H9 (cell line): Measurements from ENCODE around the gene CARMIL3. TPM values are rescaled to one million over a fixed set of nuclear protein-coding genes. Genes with fewer than 3 reads are reported as not detected.

Experiments
- DNase-seq: peaks from one replicate; pipeline ENCODE4 v3.0.0-alpha.2; 2017
- H2AFZ ChIP-seq: one replicate; pipeline ENCODE4 v1.6.1; 2013; ENCODE audit warnings: mild to moderate bottlenecking, low read length, control low read depth, moderate library complexity
- H2AK5ac ChIP-seq: 2 replicates; pipeline ENCODE4 v1.6.1; 2013; ENCODE audit warnings: low read length, control low read depth, mixed read lengths; ENCODE audit not compliant: insufficient read length
- H2BK120ac ChIP-seq: one replicate; pipeline ENCODE4 v1.6.1; 2013; ENCODE audit warnings: low read depth, mild to moderate bottlenecking, low read length, control low read depth, inconsistent platforms; ENCODE audit not compliant: poor library complexity, severe bottlenecking
- H2BK12ac ChIP-seq: 2 replicates; pipeline ENCODE4 v1.6.1; 2013; ENCODE audit warnings: low read length, control low read depth, mixed read lengths, low read depth; ENCODE audit not compliant: insufficient read length
- H2BK15ac ChIP-seq: 2 replicates; pipeline ENCODE4 v1.6.1; 2013; ENCODE audit warnings: low read depth, low read length, control low read depth
- H2BK20ac ChIP-seq: one replicate; pipeline ENCODE4 v1.6.1; 2013; ENCODE audit warnings: low read depth, mild to moderate bottlenecking, low read length, control low read depth, inconsistent platforms; ENCODE audit not compliant: poor library complexity, severe bottlenecking
- H2BK5ac ChIP-seq: 2 replicates; pipeline ENCODE4 v1.6.1; 2013; ENCODE audit warnings: low read length, control low read depth, mixed read lengths; ENCODE audit not compliant: insufficient read length
- H3K14ac ChIP-seq: 2 replicates; pipeline ENCODE4 v1.6.1; 2013; ENCODE audit warnings: low read length, control low read depth; ENCODE audit not compliant: insufficient read depth
- H3K18ac ChIP-seq: 2 replicates; pipeline ENCODE4 v1.6.1; 2013; ENCODE audit warnings: low read depth, mild to moderate bottlenecking, mixed read lengths, low read length, control low read depth; ENCODE audit not compliant: insufficient read length
- H3K23ac ChIP-seq: 2 replicates; pipeline ENCODE4 v1.6.1; 2013; ENCODE audit warnings: low read length, control low read depth, mixed read lengths, low read depth; ENCODE audit not compliant: insufficient read length
- H3K23me2 ChIP-seq: 2 replicates; pipeline ENCODE4 v1.6.1; 2013; ENCODE audit warnings: low read depth, mild to moderate bottlenecking, mixed read lengths, low read length, control low read depth; ENCODE audit not compliant: insufficient read length, poor library complexity, severe bottlenecking
- H3K27ac ChIP-seq: 2 replicates; pipeline ENCODE4 v1.5.1; 2013; ENCODE audit warnings: low read length, control low read depth, mixed read lengths, low read depth; ENCODE audit not compliant: insufficient read length
- H3K27me3 ChIP-seq: 2 replicates; pipeline ENCODE4 v1.6.1; 2013; ENCODE audit warnings: low read length, control low read depth, inconsistent platforms; ENCODE audit not compliant: insufficient read depth
- H3K4ac ChIP-seq: 2 replicates; pipeline ENCODE4 v1.6.1; 2013; ENCODE audit warnings: low read depth, mild to moderate bottlenecking, control low read depth, inconsistent platforms, low read length, moderate library complexity
- H3K4me1 ChIP-seq: 2 replicates; pipeline ENCODE4 v1.6.1; 2013; ENCODE audit warnings: low read length, control low read depth, inconsistent platforms; ENCODE audit not compliant: insufficient read depth
- H3K4me2 ChIP-seq: 2 replicates; pipeline ENCODE4 v1.6.1; 2013; ENCODE audit warnings: low read length, control low read depth, mixed read lengths; ENCODE audit not compliant: insufficient read length, insufficient read depth
- H3K56ac ChIP-seq: 2 replicates; pipeline ENCODE4 v1.6.1; 2013; ENCODE audit warnings: low read depth, mild to moderate bottlenecking, mixed read lengths, low read length, control low read depth; ENCODE audit not compliant: insufficient read length
- H3K79me1 ChIP-seq: 2 replicates; pipeline ENCODE4 v1.6.1; 2013; ENCODE audit warnings: low read depth, mild to moderate bottlenecking, moderate library complexity, low read length, control low read depth, inconsistent platforms; ENCODE audit not compliant: insufficient read depth, poor library complexity, severe bottlenecking
- H3K79me2 ChIP-seq: 2 replicates; pipeline ENCODE4 v1.6.1; 2013; ENCODE audit warnings: low read length, control low read depth, inconsistent platforms; ENCODE audit not compliant: insufficient read depth
- H3K9ac ChIP-seq: 2 replicates; pipeline ENCODE4 v1.6.1; 2013; ENCODE audit warnings: low read length, control low read depth, mixed read lengths; ENCODE audit not compliant: insufficient read length; ENCODE audit errors: extremely low read depth
- H3K9me3 ChIP-seq: one replicate; pipeline ENCODE4 v1.6.1; 2013; ENCODE audit warnings: low read depth, low read length, inconsistent platforms; ENCODE audit not compliant: control insufficient read depth
- H3T11ph ChIP-seq: one replicate; pipeline ENCODE4 v1.6.1; 2013; ENCODE audit warnings: mild to moderate bottlenecking, low read length, control low read depth, inconsistent platforms
- H4K20me1 ChIP-seq: one replicate; pipeline ENCODE4 v1.6.1; 2013; ENCODE audit not compliant: control insufficient read depth, insufficient read length, insufficient read depth
- H4K5ac ChIP-seq: 2 replicates; pipeline ENCODE4 v1.6.1; 2013; ENCODE audit warnings: low read depth, mild to moderate bottlenecking, mixed read lengths, low read length, control low read depth; ENCODE audit not compliant: insufficient read length
- H4K8ac ChIP-seq: replicated peaks from 2 replicates; pipeline ENCODE4 v1.6.1; 2013; ENCODE audit warnings: low read length, control low read depth, mixed read lengths, low read depth; ENCODE audit not compliant: insufficient read length
- H4K91ac ChIP-seq: 2 replicates; pipeline ENCODE4 v1.6.1; 2013; ENCODE audit warnings: low read depth, mild to moderate bottlenecking, moderate library complexity, mixed read lengths, low read length, control low read depth; ENCODE audit not compliant: insufficient read length
- H3K27ac Mint-ChIP-seq, 3 experiments: 2 replicates in 2 of 3; 3 replicates in 1 of 3; pipeline ENCODE4 v1.8.0; 2020 to 2021; ENCODE audit warnings: mixed read lengths in 3 of 3, mild to moderate bottlenecking in 1 of 3, moderate library complexity in 1 of 3
- H3K27me3 Mint-ChIP-seq: 2 replicates; pipeline ENCODE4 v1.8.0; 2021; ENCODE audit warnings: low read depth, mild to moderate bottlenecking, moderate library complexity, mixed read lengths
- H3K36me3 Mint-ChIP-seq, 3 experiments: 2 replicates in 2 of 3; 3 replicates in 1 of 3; pipeline ENCODE4 v1.8.0; 2020 to 2021; ENCODE audit warnings: low read depth in 3 of 3, mixed read lengths in 3 of 3; ENCODE audit not compliant: insufficient read depth in 1 of 3
- H3K4me1 Mint-ChIP-seq, 2 experiments: 2 replicates each; pipeline ENCODE4 v1.8.0; 2020; ENCODE audit warnings: mixed read lengths in 2 of 2
- H3K4me3 Mint-ChIP-seq, 2 experiments: 2 replicates in 1 of 2; 3 replicates in 1 of 2; pipeline ENCODE4 v1.8.0; 2020 to 2021; ENCODE audit warnings: mild to moderate bottlenecking in 2 of 2, mixed read lengths in 2 of 2, moderate library complexity in 1 of 2
- H3K9me3 Mint-ChIP-seq, 2 experiments: 2 replicates in 1 of 2; 3 replicates in 1 of 2; pipeline ENCODE4 v1.8.0; 2020; ENCODE audit warnings: mild to moderate bottlenecking in 2 of 2, mixed read lengths in 2 of 2, moderate library complexity in 1 of 2
- CTCF ChIP-seq: fragments of 200-600 bp; sonication (generic); conservative IDR thresholded peaks from 3 replicates; pipeline ENCODE4 v1.8.0; 2021; ENCODE audit warnings: antibody characterized with exemption, mild to moderate bottlenecking
- WGBS: extraction: QIAGEN DNeasy Blood & Tissue Kit; methylation state at CpG from one replicate; pipeline ENCODE4 v1.1.7; 2013; ENCODE audit warnings: missing lambda C conversion rate, low lambda C conversion rate, mixed read lengths; ENCODE audit not compliant: insufficient read length; ENCODE audit errors: extremely low coverage; 5-methylcytosine and 5-hydroxymethylcytosine counted together
- total RNA-seq: library from RNA; stranded (reverse); gene quantifications from 2 replicates; pipeline ENCODE4 v1.2.1, GENCODE V29; 2021

Gene CARMIL3
- total RNA-seq, 1 experiment from 2014 or later: 5.8 TPM

GRCh38 chr14:24086193-24086955 lies 34.6 kb downstream of the CARMIL3 start:
- H3K27me3 Mint-ChIP-seq: peaks cover 24% of the 10 kb centered on the region
- no peak for DNase-seq
- H2AK5ac ChIP-seq: no peak overlapping the region
- WGBS: no CpG with 5 or more reads among the region's 3 CpGs
- no peaks in the 10 kb centered on the region; the same call in 1 of the 2 replicates for H3K27me3 ChIP-seq
- H4K8ac ChIP-seq: no peak overlapping the region
- H3K4ac ChIP-seq: no peak overlapping the region
- H3K14ac ChIP-seq: no peak overlapping the region; the same call in 1 of the 2 replicates
- H3K27ac Mint-ChIP-seq: no peak overlapping the region; a peak in 1 of 7 replicates
- no peak overlapping the region for H3K4me3 Mint-ChIP-seq
- H3K27ac ChIP-seq: no peak overlapping the region
- no peak overlapping the region for H3K56ac ChIP-seq
- no peak overlapping the region for H3K23ac ChIP-seq
- no peaks in the 10 kb centered on the region; a peak in 1 of 7 replicates for H3K36me3 Mint-ChIP-seq
- no peak overlapping the region for H3K4me2 ChIP-seq
- no peaks in the 10 kb centered on the region for H3K9me3 Mint-ChIP-seq
- no peaks in the 10 kb centered on the region for H4K20me1 ChIP-seq
- H3T11ph ChIP-seq: no peak overlapping the region
- H3K79me2 ChIP-seq: no peaks in the 10 kb centered on the region
- H3K9me3 ChIP-seq: no peaks in the 10 kb centered on the region
- no peak overlapping the region for H4K91ac ChIP-seq
- H2BK120ac ChIP-seq: no peak overlapping the region
- no peak overlapping the region for H2BK20ac ChIP-seq
- no peak overlapping the region for H2BK15ac ChIP-seq
- H3K79me1 ChIP-seq: no peaks in the 10 kb centered on the region
- no peak overlapping the region for H3K9ac ChIP-seq
- H2BK12ac ChIP-seq: no peak overlapping the region
- H2BK5ac ChIP-seq: no peak overlapping the region
- TF ChIP-seq CTCF: no peak
- no peaks in the 10 kb centered on the region for H3K4me1 ChIP-seq
- H3K4me1 Mint-ChIP-seq: peaks cover 12 to 26% of the 10 kb centered on the region in 2 experiments
- peaks cover 4% of the 10 kb centered on the region for H3K23me2 ChIP-seq
- H2AFZ ChIP-seq: no peak overlapping the region
- H4K5ac ChIP-seq: no peak overlapping the region
- H3K18ac ChIP-seq: no peak overlapping the region
